CD4-positive, alpha-beta T cell treated with Interleukin-15 for 4 hours (primary cell): Measurements from ENCODE around the gene HLCS.

ENCODE experiments used
- DNase-seq: peaks from one replicate; pipeline ENCODE4 v3.0.0-alpha.2; 2020; ENCODE audit warnings: low spot score

HLCS gene

DNA sequence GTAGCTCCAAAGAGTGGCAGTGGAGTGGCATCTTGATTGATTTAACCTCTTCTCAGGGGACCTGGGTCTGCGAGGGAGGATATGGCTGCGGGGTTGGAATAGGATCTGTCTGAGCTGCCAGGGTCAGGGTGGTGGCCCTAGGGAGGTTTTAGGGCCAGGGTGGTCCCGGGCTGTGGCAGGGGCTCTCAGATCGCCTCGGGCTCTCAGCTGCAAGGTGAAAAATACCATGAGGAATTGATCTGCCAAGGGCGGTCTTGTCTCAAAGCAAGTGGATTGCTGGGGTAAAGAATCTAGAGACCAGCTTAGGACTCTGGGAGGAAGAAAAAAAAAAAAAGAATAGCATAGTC is 263.9 kb downstream of the HLCS start:
- no peak for DNase-seq

DNA sequence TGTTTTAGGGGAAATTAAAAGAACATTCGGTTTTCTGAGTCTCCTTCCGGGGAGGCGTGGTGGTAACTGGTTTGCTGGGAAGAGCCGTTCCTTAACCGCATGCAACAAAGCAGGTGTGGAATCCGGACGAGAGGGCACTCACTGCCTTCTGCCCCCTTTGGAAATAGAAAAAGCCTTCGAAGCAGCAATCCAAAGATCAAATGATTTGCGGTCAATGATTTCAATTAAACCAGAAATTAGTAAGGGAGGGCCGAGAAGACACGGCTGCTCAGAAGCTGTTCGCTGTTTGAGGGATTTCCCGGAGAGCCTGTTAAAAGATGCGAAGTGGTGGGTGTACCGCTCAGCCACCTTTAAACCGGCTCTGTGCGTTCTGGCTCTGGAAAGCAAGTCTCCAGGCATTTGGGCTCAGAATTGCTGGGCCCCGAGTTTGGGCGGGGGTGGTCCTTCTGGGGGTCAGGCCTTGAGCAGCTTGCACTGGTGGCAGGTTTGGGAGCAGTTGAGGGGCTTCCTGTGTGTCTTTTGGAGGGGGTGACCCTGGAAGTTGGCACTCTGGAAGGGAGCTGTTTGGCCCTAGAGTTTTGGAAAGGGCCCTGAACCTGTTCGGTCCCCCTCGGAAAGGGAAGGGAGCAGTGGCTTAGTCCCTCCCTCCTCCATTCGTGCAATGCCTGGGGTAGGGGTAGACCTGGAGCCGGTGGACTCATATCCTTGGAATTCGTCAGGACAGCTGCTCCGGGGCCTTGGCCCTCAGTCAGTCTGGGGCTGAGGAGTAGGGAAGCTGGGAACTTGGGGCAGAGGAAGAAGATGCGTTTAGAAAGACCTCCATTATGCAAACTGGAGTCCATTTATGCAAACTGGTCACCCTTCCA is 264.5 kb downstream of the HLCS start:
- no peak for DNase-seq

DNA sequence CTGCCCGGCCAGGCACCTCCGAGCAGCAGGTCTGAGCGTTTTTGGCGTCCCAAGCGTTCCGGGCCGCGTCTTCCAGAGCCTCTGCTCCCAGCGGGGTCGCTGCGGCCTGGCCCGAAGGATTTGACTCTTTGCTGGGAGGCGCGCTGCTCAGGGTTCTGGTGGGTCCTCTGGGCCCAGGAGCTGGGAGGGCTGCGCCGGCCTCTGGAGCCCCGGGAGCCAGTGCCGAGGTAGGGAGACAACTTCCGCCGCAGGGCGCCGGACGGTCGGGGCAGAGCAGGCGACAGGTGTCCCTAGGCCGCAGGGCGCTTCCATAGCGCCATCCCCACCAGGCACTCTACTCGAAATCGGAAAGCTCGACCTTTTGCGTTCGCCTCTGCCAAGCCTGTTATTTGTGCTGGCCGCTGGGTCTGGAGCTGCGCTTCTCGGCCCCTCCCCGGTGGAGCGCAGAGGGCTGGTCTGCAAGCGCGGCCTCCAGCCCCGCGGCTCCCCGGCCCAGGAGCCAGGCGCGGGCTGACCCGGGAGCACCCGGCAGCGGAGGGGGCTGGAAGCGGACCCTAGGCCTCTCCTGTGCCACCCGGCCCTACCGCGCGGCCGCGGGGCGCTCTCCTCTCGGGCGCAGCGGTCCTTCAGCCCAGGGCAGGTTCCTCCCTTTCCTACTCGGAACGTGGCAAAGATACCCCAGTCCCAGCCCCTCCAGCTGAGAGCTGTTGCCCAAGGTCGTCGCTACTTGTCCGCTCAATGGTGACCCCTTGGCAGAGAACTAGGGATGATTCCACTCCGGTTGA is 265.3 kb downstream of the HLCS start:
- no peak for DNase-seq
